IMR-90 (cell line): ENCODE measurements around the gene ZNF335. TPM values are rescaled to one million over a fixed set of nuclear protein-coding genes. Genes with fewer than 3 reads are reported as not detected.

ENCODE experiments used
- ATAC-seq: fragments of 200-7000 bp; cut with Tn5 transposase; 2 replicates; pipeline ENCODE4 v1.9.1; 2020; ENCODE audit warnings: low read depth, mild to moderate bottlenecking, moderate library complexity
- BruUV-seq: library from RNA; stranded (reverse); fragments of 400-500 nt; replicated peaks from 2 replicates; lab custom pipeline; 2021; lab: Mats Ljungman, UMichigan
- CTCF ChIA-PET: fragments of 300-600 bp; formaldehyde crosslinking; extraction: SDS; loops from one replicate; lab custom pipeline; 2021; ENCODE audit warnings: antibody characterized with exemption; lab: Yijun Ruan, JAX
- POLR2A ChIA-PET: fragments of 300-600 bp; sonication (Branson Sonifier 250); formaldehyde crosslinking; loops from one replicate; lab custom pipeline; 2022; ENCODE audit warnings: antibody characterized with exemption; ENCODE audit not compliant: unreplicated experiment; lab: Charles Lee
- DNase-seq: peaks from one replicate; pipeline ENCODE4 v3.0.0; 2013
- H2AFZ ChIP-seq: replicated peaks from 2 replicates; pipeline ENCODE3; 2013; ENCODE audit warnings: low read length, mild to moderate bottlenecking; ENCODE audit not compliant: poor library complexity
- H2AK5ac ChIP-seq: 2 replicates; pipeline ENCODE4 v1.6.1; 2013; ENCODE audit warnings: low read depth, low read length, inconsistent platforms
- H2AK9ac ChIP-seq: replicated peaks from 2 replicates; pipeline ENCODE3; 2013; ENCODE audit warnings: mild to moderate bottlenecking, low read depth, low read length, moderate library complexity; ENCODE audit not compliant: poor library complexity
- H2BK120ac ChIP-seq: 2 replicates; pipeline ENCODE4 v1.6.1; 2013; ENCODE audit warnings: low read depth, low read length, inconsistent platforms
- H2BK15ac ChIP-seq: 3 replicates; pipeline ENCODE4 v1.6.1; 2013; ENCODE audit warnings: low read depth, low read length, inconsistent platforms
- H2BK20ac ChIP-seq: 2 replicates; pipeline ENCODE4 v1.6.1; 2013; ENCODE audit warnings: low read depth, mild to moderate bottlenecking, inconsistent platforms, low read length, moderate library complexity
- H2BK5ac ChIP-seq: 2 replicates; pipeline ENCODE4 v1.6.1; 2013; ENCODE audit warnings: mild to moderate bottlenecking, low read depth, low read length, inconsistent platforms; ENCODE audit not compliant: poor library complexity, severe bottlenecking
- H3K14ac ChIP-seq: replicated peaks from 2 replicates; pipeline ENCODE4 v1.6.1; 2013; ENCODE audit warnings: low read depth, low read length, inconsistent platforms
- H3K18ac ChIP-seq: 2 replicates; pipeline ENCODE4 v1.6.1; 2013; ENCODE audit warnings: low read depth, low read length, control low read depth
- H3K23ac ChIP-seq: 2 replicates; pipeline ENCODE4 v1.6.1; 2013; ENCODE audit warnings: low read depth, low read length, inconsistent platforms
- H3K27ac ChIP-seq: 2 replicates; pipeline ENCODE4 v1.5.1; 2013; ENCODE audit warnings: mild to moderate bottlenecking, control low read depth, low read length; ENCODE audit not compliant: insufficient read depth
- H3K27me3 ChIP-seq: 2 replicates; pipeline ENCODE4 v1.6.1; 2013; ENCODE audit warnings: low read length; ENCODE audit not compliant: control insufficient read depth, insufficient read depth
- H3K36me3 ChIP-seq: 2 replicates; pipeline ENCODE4 v1.6.1; 2013; ENCODE audit warnings: low read length, mixed read lengths; ENCODE audit not compliant: control insufficient read depth, insufficient read depth
- H3K4ac ChIP-seq: 2 replicates; pipeline ENCODE4 v1.6.1; 2013; ENCODE audit warnings: low read depth, low read length, inconsistent platforms
- H3K4me1 ChIP-seq: 2 replicates; pipeline ENCODE4 v1.6.1; 2013; ENCODE audit warnings: low read length, mixed read lengths; ENCODE audit not compliant: control insufficient read depth, insufficient read depth
- H3K4me2 ChIP-seq: 2 replicates; pipeline ENCODE4 v1.6.1; 2013; ENCODE audit warnings: low read depth, mild to moderate bottlenecking, control low read depth, low read length, moderate library complexity
- H3K4me3 ChIP-seq: 2 replicates; pipeline ENCODE4 v1.5.1; 2013; ENCODE audit warnings: low read depth, mild to moderate bottlenecking, control low read depth, low read length, moderate library complexity; ENCODE audit not compliant: insufficient read depth
- H3K56ac ChIP-seq: 2 replicates; pipeline ENCODE4 v1.6.1; 2013; ENCODE audit warnings: low read length, inconsistent platforms; ENCODE audit not compliant: insufficient read depth; ENCODE audit errors: extremely low read depth
- H3K79me1 ChIP-seq, 2 experiments: 2 replicates each; pipeline ENCODE4 v1.6.1; 2013; ENCODE audit warnings: low read length in 2 of 2, inconsistent platforms in 1 of 2, low read depth in 1 of 2
- H3K9ac ChIP-seq: 2 replicates; pipeline ENCODE4 v1.6.1; 2013; ENCODE audit warnings: low read depth, low read length, control low read depth
- H3K9me1 ChIP-seq: 2 replicates; pipeline ENCODE4 v1.6.1; 2013; ENCODE audit warnings: low read length, inconsistent platforms; ENCODE audit not compliant: insufficient read depth
- H3K9me3 ChIP-seq: 2 replicates; pipeline ENCODE4 v1.6.1; 2013; ENCODE audit warnings: low read length; ENCODE audit not compliant: control insufficient read depth, insufficient read depth
- H4K20me1 ChIP-seq: 2 replicates; pipeline ENCODE4 v1.6.1; 2013; ENCODE audit warnings: low read length, inconsistent platforms; ENCODE audit not compliant: insufficient read depth
- H4K5ac ChIP-seq: 2 replicates; pipeline ENCODE4 v1.6.1; 2013; ENCODE audit warnings: mild to moderate bottlenecking, low read depth, low read length, control low read depth
- H4K8ac ChIP-seq, 2 experiments: 2 replicates each; pipeline ENCODE4 v1.6.1; 2013; ENCODE audit warnings: low read depth in 2 of 2, low read length in 2 of 2, control low read depth in 1 of 2, inconsistent platforms in 1 of 2
- H4K91ac ChIP-seq: 2 replicates; pipeline ENCODE4 v1.6.1; 2013; ENCODE audit warnings: low read depth, low read length, inconsistent platforms; ENCODE audit not compliant: insufficient read depth
- POLR2A ChIP-seq: IDR thresholded peaks from 2 replicates; pipeline ENCODE4 v1.6.1; 2012; ENCODE audit warnings: mild to moderate bottlenecking, low read depth, low read length
- WGBS, 2 experiments: methylation state at CpG; one replicate each; pipeline versions ENCODE4 v1.1.5 to v1.1.7; 2013; ENCODE audit warnings: missing lambda C conversion rate in 2 of 2; ENCODE audit not compliant: insufficient read length in 1 of 2; ENCODE audit errors: extremely low coverage in 2 of 2; 5-methylcytosine and 5-hydroxymethylcytosine counted together
- dilution Hi-C: fragments of 300-500 bp; cut with HindIII; formaldehyde crosslinking; loops from one replicate; pipeline ENCODE4 v1.14.3; 2018; ENCODE audit warnings: low sequenced_read_pairs; ENCODE audit not compliant: unreplicated experiment
- in situ Hi-C: fragments of 300-500 bp; cut with MboI; formaldehyde crosslinking; loops from 3 replicates; pipeline ENCODE4 v1.14.3; 2019; ENCODE audit warnings: low sequenced_read_pairs, inconsistent platforms, mixed read lengths
- intact Hi-C: fragments of 100-400 bp; cut with micrococcal nuclease; formaldehyde crosslinking; loops from 2 replicates; pipeline ENCODE4 v1.10.0; 2022
- polyA plus RNA-seq, 3 experiments: library from polyadenylated mRNA; depleted of rRNA; stranded (reverse); fragments of >200 nt; gene quantifications; 2 replicates each; pipeline ENCODE4 v1.2.3, GENCODE V29; 2012; ENCODE audit warnings: low replicate concordance in 1 of 3
- total RNA-seq: library from RNA; depleted of rRNA; stranded (reverse); fragments of >200 nt; gene quantifications from 2 replicates; pipeline ENCODE4 v1.2.3, GENCODE V29; 2012

ZNF335 gene
- total and polyA plus RNA-seq, 2 of the 4 experiments (the other 2 are of a cell fraction) = 11.8 to 17.8 TPM

DNA sequence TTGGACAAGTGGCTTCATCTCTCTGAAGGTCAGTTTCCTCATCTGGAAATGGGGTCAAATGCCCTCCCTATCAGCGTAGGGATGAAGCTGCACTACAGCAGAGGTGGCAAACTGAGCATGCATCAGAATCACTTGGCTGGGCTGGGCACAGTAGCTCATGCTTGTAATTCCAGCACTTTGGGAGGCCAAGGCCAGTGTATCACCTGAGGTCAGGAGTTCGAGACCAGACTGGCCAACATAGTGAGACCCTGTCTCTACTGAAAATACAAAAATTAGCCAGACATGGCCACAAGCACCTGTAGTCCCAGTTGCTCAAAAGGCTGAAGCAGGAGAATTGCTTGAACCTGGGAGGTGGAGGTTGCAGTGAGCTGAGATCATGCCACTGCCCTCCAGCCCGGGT lies 30.0 kb upstream of the ZNF335 start:
- H3K4me3 ChIP-seq = no peak overlapping the region
- no peak overlapping the region for H4K8ac ChIP-seq
- no peak overlapping the region for H4K5ac ChIP-seq
- no peak overlapping the region for H2BK20ac ChIP-seq
- no peak overlapping the region for H2BK15ac ChIP-seq
- no peaks in the 10 kb centered on the region for H3K9me1 ChIP-seq
- ATAC-seq (no peak), DNase-seq (no peak)
- no peaks in the 10 kb centered on the region for H3K79me1 ChIP-seq
- H3K27ac ChIP-seq = no peak overlapping the region
- H3K27me3 ChIP-seq = peaks cover 67% of the 10 kb centered on the region
- WGBS, 2 experiments = 50% methylated on average over 1 of the region's 3 CpGs; no CpG with 5 or more reads in 1 of the 2 experiments
- H3K4me1 ChIP-seq = no peaks in the 10 kb centered on the region
- no TSS peak for BruUV-seq
- TF ChIP-seq POLR2A = no peak
- H2AK5ac ChIP-seq = no peak overlapping the region
- intact Hi-C loops (no loop called here), in situ Hi-C loops (no loop called here), dilution Hi-C loops (no loop called here)
- ChIA-PET POLR2A (no interaction called here), CTCF (no interaction called here)
- no peak overlapping the region for H2AFZ ChIP-seq
- no peak overlapping the region for H3K14ac ChIP-seq
- no peak overlapping the region for H3K56ac ChIP-seq
- no peak overlapping the region for H3K18ac ChIP-seq
- no peaks in the 10 kb centered on the region for H3K9me3 ChIP-seq
- no peak overlapping the region for H3K23ac ChIP-seq
- no peak overlapping the region for H3K4me2 ChIP-seq
- no peak overlapping the region for H2BK120ac ChIP-seq
- no peaks in the 10 kb centered on the region for H3K36me3 ChIP-seq
- no peak overlapping the region for H3K4ac ChIP-seq
- H4K91ac ChIP-seq = no peak overlapping the region
- H2BK5ac ChIP-seq = no peak overlapping the region
- H3K9ac ChIP-seq = no peak overlapping the region
- H2AK9ac ChIP-seq = no peak overlapping the region
- no peaks in the 10 kb centered on the region for H4K20me1 ChIP-seq
